Measurements from ENCODE around the gene TH.

Gene TH

DNA sequence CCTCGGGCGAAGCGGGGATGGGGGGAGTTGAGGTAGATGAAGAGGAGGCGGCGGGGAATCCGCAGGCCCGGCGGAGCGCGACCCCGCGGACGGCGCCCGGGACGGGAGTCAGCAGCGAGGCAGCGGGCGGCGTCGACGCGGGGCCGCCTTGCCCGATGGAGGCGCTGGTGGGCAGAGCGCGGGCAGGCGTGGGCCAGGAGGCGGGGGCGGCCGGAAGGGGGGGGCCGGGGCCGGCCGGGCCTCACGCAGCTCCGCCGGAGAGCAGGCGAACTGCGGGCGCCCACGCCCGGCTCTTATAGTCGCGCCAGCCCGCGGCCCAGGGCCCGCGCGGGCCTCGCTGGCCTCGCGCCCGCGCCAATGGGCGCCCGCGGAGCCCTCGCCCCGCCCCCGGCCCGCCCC lies 32.5 kb downstream of the TH start, which contains the start of gene IGF2:
IGF2 (minus strand) TSS at position 267 of the 399 bp plus-strand sequence. CDS start 3,866 bp downstream, outside the sequence.
- no peak for DNase-seq

GRCh38 chr11:2138431-2139122 lies 33.0 kb downstream of the TH start:
- no peak for DNase-seq

- DNase-seq: no peak
Observed at GRCh38 chr11:2138068-2138430, 33.6 kb downstream of the TH start.

DNA sequence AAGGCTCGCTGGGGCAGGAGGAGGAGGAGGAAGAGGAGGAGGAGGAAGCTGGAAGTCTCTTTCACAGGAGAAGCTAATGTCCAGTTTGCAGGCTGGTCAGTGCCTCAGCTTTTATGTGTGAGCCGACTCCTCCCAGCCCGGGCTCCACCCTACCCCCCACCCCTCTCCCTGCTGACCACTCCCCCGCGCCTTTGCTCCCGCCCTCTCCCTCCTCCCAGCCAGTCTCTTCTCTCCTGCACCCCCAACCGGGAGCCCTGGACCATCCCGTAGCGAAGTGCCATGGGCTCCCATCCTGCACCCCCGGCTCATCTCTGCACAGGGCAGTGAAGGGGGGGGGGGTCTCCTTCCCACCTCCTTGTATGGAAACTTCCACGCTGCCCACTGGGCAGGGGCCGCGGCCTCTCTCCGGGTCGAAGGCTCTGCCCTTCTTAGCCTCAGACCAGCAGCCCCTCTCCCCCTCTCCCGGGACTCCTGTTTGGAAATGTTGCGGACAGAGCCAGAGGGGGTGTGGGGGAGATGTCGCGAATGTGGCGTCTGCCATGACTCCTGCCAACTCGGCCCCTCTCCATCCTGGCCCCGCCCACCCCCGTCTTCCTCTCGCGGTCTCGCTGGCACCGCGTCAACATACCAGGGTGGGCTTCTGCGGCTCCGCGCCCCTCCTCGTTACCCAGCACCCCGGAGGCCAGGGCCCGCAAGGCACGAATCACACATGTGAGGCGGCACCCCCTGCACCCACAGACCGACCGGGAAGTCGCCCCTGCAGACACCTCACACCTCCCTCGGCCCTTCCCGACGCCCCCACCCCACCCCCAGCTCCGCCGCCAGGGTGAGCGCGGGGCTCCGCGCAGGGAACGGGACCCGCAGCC lies 34.2 kb downstream of the TH start:
- DNase-seq: no peak

DNA sequence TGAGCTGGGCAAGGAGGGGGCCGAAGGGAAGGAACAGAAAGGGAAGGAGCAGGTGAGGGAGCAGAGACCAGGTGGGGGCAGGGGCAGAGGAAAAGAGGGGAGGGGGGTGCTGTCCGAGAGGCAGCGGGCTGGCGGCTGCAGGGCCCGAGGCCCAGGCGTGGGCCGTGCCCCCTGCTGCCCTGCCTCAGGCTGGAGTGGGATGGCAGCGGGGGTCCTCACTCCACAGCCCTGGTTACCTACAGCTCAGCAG lies 34.7 kb downstream of the TH start:
- DNase-seq: no peak

DNA sequence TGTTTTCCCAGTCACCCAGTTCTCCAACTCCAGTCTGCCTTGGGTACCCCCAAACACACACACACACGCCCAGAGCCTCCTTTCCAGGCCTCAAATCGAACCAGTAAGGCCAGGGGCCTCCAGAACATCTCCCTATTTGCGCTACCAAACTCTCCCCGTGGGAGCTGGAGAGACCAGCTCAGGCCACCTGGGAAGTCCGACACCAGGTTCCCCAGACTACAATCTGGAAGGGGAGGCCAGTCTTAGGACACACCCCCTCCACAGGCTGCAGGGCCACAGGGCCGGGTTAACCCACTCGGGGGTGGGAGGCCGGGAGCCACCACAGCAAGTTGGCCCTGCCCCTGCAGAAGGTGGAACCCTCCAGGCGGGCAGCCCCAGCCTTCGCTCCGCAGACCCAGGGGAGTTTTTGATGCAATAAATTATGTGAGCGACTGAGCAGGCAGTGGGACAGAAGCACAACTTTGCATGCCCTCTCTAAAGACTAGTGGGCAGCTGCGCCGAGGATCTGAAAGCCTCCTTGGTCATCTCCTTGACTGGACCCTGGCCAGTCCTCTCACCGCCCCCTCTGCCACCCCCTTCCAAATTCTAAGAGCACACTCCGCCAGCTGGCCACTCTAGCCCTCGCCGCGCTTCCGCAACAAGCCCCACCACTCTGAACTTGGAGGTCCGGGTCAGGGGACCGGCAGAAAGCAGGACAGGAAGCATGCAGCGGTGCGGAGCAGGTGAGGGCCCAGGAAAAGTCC lies 35.2 kb downstream of the TH start:
- DNase-seq: no peak

DNA sequence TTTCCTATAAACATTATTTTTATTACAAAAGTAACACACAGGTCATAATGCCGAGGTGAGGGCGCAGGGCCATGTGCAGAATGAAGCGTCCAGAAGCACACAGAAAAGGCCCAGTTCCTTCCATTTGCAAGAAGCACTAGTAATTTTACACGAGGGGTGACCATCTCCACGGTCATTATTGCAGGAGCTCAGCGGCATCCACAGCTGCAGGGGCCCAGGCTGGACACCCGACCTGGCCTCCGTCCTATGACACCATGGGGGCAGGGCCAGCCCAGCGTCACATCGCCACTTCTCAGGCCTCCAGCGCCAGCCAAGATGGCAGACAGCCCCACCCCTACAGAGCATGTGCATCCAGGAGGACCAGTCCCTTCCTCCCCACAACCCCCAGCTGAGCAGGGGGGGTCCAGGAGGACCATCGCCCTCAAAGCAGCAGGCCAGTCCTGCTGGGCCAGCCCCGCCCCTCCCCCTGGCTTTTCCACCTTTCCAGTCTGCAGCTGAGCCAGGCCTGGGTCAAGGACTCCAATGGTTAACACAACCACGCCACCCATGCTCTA lies 35.9 kb downstream of the TH start:
- no peak for DNase-seq

- DNase-seq: no peak
Observed at GRCh38 chr11:2135018-2135569, 36.5 kb downstream of the TH start.

DNA sequence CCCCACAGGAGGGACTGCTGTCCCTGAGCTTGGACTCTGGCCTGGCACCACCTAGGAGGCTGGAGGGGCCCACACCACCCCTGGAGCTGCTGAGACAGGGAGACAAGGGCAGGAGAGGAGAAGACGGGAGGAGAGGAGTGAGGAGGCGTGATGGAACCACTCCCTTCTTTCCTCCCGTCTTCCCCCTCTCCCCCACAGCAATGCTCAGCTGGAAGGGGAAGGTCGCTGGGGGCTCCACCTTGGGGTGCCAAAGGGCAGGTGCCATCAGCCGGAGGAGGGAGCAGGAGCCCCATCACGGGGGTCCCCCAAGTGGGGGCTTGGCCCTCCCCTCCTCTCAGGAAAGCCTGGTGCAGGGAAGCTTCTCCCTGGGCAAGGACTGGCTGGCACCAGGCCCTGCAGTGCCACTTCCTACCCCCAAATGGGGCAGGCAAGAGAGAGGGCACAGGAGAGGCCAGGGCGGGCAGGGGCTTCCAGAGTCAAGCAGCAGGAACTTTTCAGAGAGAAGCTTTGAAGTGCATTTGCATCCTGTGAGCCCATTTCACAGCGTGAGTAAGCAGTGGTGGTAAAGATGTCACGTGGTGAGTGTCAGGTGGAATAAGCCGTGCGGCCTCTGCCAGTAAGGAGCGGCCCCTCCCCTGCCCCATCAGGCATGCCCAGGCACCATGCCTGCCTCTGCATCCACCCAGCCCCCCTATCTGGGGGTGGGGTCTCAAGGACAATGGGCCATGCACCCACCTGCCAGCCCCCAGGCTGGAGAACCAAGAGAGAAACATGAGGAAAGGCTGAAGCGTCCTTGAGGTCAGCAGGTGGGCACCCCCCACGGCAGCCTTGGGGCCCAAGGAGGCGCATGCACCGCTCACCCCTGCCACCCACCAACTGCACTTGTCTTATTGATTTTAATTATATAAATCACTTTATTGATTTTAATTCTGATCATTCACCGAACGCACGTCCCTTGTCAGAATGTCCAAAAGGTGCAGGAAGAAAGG lies 37.3 kb downstream of the TH start:
- DNase-seq: no peak

DNA sequence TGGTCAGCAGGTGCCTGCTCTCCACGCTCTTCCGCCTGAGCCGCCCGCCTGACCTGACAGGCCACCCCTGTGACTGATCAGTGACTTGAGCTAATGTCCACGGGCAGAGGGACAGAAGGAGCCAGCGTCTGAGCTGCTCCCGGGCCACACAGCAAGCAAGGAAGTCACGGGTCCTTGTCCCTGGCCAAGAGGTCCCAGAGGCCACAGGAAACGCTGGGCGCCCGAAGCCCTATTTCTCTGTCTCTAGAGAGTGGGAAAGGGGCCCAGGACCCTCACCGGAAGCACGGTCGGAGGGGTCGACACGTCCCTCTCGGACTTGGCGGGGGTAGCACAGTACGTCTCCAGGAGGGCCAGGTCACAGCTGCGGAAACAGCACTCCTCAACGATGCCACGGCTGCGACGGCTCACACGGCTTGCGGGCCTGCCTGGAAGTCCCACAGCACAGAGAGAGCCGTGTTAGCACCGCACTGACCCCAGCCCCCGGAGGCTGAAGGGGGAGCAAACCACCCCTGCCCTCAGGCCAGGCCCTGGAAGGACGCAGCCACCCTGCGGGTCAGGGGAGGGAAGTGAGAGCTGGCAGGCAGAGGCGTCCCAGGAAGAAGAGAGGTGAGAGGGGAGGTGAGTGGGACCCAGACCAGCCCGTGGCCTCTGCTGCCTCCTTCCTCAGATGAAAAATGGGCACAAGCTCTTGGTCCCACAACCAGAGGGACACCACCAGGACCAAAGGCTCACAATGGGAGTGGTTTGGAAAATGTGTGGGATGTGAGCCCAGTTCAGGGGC lies 38.2 kb downstream of the TH start:
- DNase-seq: no peak

DNA sequence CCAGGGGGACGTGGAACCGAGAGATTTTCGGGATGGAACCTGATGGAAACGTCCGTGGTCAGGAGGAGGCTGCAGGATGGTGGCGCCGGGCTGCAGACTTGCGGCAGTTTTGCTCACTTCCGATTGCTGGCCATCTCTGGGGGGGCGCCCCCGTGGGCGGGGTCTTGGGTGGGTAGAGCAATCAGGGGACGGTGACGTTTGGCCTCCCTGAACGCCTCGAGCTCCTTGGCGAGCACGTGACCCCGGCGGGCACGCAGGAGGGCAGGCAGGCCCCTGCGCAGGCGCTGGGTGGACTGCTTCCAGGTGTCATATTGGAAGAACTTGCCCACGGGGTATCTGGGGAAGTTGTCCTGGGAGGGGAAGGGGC lies 38.8 kb downstream of the TH start:
- DNase-seq: no peak

- DNase-seq: no peak
Observed at GRCh38 chr11:2132246-2132645, 39.4 kb downstream of the TH start.

DNA sequence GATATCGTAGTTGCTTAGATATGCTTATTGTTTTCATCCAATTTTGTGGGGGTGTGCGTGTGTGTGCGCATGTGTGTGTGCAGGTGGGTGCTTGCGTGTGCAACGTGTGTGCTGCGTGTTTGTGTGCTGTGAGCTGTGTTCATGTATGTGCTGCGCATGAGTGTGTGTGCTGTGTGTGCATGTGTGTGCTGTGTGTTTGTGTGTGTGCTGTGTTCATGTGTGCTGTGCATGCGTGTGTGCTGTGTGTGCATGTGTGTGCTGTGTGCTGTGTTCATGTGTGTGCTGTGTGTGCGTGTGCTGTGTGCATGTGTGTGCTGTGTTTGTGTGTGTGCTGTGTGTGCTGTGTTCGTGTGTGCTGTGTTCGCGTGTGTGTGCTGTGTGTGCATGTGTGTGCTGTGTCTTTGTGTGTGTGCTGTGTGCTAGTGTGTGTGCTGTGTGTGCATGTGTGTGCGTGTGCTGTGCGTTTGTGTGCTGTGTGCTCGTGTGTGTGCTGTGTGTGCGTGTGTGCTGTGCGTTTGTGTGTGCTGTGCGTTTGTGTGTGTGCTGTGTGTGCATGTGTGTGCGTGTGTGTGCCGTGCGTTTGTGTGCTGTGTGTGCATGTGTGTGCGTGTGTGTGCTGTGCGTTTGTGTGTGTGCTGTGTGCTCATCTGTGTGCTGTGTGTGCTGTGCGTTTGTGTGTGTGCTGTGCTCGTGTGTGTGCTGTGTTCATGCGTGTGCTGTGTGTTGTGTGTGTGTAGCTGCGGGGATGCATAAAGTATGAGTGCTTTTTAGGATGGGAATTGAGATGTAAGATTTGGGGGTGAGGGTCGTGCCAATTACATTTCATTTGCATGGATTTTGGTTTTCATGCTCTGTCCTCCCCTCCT lies 40.0 kb downstream of the TH start:
- no peak for DNase-seq

DNA sequence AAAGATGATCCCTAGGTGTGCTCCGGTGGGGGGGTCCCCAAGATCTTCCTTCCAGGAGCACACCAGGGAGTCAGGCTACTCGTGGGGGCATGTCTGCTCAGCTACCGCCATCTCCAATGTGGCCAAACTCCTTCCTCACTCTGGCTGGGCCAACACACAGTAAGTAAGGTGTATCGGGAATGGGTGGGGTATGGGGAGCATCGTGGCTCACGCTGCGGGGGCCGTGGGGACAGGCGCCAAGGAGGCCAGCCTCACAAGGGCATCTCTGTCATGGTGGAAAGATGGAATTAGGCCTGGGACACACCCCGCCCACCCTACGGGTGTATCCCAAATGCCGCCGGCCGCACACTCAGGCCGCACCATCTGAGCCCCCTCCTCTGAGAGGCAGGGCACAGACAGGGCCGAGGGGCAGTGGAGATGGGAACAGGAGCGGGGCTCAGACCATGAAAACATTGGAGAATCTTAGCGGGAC lies 40.7 kb downstream of the TH start:
- DNase-seq: no peak

DNA sequence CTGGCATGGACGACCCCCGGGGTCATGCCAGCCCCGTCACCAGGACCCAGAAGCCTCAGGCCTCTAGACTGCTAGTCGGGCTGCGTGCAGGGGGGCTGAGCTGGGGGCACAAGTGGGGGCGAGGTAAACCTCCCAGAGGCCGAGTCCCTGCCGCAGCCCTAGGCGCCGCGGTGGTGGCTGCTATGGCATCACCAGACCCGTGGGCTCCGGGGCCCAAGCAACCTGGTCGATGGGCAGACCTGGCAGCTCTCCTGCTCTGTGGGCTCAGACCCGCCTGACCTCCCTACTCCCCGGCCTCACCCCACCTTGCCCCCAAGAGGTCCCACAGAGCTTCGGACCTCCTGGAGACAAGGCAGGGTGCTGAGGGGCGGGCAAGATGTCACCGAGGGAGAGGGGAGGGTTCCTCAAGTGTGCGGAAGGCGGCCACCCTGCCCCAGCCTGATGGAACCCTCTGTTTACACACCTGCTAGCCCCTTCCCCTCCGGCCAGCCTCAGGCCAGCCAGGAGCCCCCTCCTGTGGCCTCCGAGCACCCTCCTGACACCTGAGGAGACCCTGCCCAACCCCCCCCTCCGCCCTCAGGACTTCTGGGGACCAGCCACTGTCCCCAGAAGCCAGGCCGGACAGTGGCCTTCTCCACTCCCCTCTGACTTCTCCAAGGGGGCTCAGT lies 41.8 kb downstream of the TH start:
- DNase-seq: no peak

GRCh38 chr11:2129308-2129698 lies 42.3 kb downstream of the TH start:
- DNase-seq: no peak

DNA sequence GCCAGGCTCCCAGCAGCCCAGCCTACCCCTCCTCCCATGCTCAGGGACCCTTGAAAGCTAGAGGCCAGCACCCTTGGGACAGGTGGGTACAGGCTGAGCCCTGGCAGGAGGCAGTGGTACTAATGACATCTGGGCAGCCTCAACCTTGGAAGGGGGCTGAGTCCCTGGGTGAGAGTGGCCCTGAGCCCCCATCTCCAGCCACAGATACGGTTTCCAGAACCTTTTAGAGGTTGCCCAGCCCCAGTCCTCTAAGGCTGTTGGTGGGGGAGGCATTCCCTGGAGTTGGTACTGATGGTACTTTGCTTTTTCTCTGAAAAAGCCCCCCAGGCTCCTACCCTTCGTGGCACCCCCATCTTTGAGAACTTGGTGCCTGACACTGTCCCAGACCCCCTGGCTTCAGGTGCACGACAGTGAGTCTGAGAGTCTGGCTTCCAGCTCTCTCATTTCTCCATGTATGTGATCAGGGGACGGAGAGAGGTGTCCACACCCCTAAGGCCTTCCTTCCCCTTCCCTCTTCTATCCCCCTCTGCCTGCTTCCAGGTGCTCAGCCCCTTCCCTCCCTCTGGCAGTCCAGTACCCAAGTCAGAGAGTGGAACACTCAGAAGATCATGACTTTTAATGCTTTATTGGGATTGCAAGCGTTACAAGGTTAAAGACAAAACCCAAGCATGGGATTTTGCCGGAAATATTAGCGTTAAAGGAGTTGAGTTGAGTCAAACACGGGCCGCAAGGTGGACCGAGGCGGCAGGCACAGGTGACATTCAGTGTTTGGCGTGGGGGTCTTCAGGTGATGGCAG lies 42.9 kb downstream of the TH start:
- DNase-seq: no peak

- DNase-seq: no peak
Observed at GRCh38 chr11:2128130-2128510, 43.5 kb downstream of the TH start.
